Activated CD8-positive, alpha-beta memory T cell treated with anti-CD3 and anti-CD28 coated beads for 1 hour (primary cell): Measurements from ENCODE around the gene ABCA1.
"Not testable (repeated sequence)": the region's sequence is repeated elsewhere in the genome, so short reads cannot be mapped to it uniquely, and the experiment has no call there.

ENCODE experiments used
- DNase-seq, 2 donors: peaks; one replicate each; pipeline ENCODE4 v3.0.0-alpha.2; 2020; ENCODE audit warnings: low read depth in 1 of 2; ENCODE audit errors: extremely low read depth in 1 of 2

The ABCA1 gene

GRCh38 chr9:104875320-104875719 lies 52.6 kb downstream of the ABCA1 start:
- no peak for DNase-seq

- no peak for DNase-seq
Observed at GRCh38 chr9:104873489-104873850, 54.5 kb downstream of the ABCA1 start.

GRCh38 chr9:104872656-104873488 lies 55.1 kb downstream of the ABCA1 start:
- no peak for DNase-seq

- DNase-seq = no peak
Observed at GRCh38 chr9:104871961-104872527, 55.9 kb downstream of the ABCA1 start.

GRCh38 chr9:104869811-104870210 lies 58.1 kb downstream of the ABCA1 start:
- DNase-seq = no peak

GRCh38 chr9:104868687-104869404 lies 59.1 kb downstream of the ABCA1 start:
- DNase-seq = no peak

GRCh38 chr9:104868303-104868686 lies 59.7 kb downstream of the ABCA1 start:
- DNase-seq = no peak

- no peak for DNase-seq
Observed at GRCh38 chr9:104866191-104866590, 61.8 kb downstream of the ABCA1 start.

- DNase-seq = no peak
Observed at GRCh38 chr9:104864675-104865104, 63.3 kb downstream of the ABCA1 start.

GRCh38 chr9:104863180-104863883 lies 64.6 kb downstream of the ABCA1 start:
- DNase-seq = no peak

- no peak for DNase-seq
Observed at GRCh38 chr9:104861397-104861796, 66.6 kb downstream of the ABCA1 start.

GRCh38 chr9:104860263-104860662 lies 67.7 kb downstream of the ABCA1 start:
- DNase-seq = no peak

- no peak for DNase-seq
Observed at GRCh38 chr9:104858846-104859245, 69.1 kb downstream of the ABCA1 start.

- no peak for DNase-seq
Observed at GRCh38 chr9:104858271-104858670, 69.7 kb downstream of the ABCA1 start.

GRCh38 chr9:104856413-104856941 lies 71.5 kb downstream of the ABCA1 start:
- no peak for DNase-seq

- DNase-seq = no peak
Observed at GRCh38 chr9:104855807-104856206, 72.1 kb downstream of the ABCA1 start.

GRCh38 chr9:104855258-104855657 lies 72.7 kb downstream of the ABCA1 start:
- DNase-seq = not testable (repeated sequence)

- DNase-seq = no peak
Observed at GRCh38 chr9:104854613-104855012, 73.3 kb downstream of the ABCA1 start.

- no peak for DNase-seq
Observed at GRCh38 chr9:104853683-104854082, 74.3 kb downstream of the ABCA1 start.

GRCh38 chr9:104853159-104853558 lies 74.8 kb downstream of the ABCA1 start:
- DNase-seq = no peak

- no peak for DNase-seq
Observed at GRCh38 chr9:104851546-104851920, 76.4 kb downstream of the ABCA1 start.
